ENCODE measurements around the gene MALRD1.

MALRD1 gene

GRCh38 chr10:19654576-19654975 is 606.0 kb downstream of the MALRD1 start:
- no peak overlapping the region for H3K4me3 ChIP-seq (ENCODE audit: low read depth, low read length)
- TF ChIP-seq CTCF (IDR thresholded peaks at IDR 0.05; ENCODE audit: borderline replicate concordance, insufficient read depth, low read depth, low read length), result no peak

GRCh38 chr10:19656420-19657042 is 607.9 kb downstream of the MALRD1 start:
- no peak overlapping the region for H3K4me3 ChIP-seq (ENCODE audit: low read depth, low read length)
- TF ChIP-seq CTCF (IDR thresholded peaks at IDR 0.05; ENCODE audit: borderline replicate concordance, insufficient read depth, low read depth, low read length), result no peak

- H3K4me3 ChIP-seq (ENCODE audit: low read depth, low read length), result no peak overlapping the region
- TF ChIP-seq CTCF (IDR thresholded peaks at IDR 0.05; ENCODE audit: borderline replicate concordance, insufficient read depth, low read depth, low read length), result no peak
These were observed 609.5 kb downstream of the MALRD1 start for GRCh38 chr10:19658131-19658530.

- TF ChIP-seq CTCF (IDR thresholded peaks at IDR 0.05; ENCODE audit: borderline replicate concordance, insufficient read depth, low read depth, low read length), result no peak
These were observed 610.1 kb downstream of the MALRD1 start for GRCh38 chr10:19658622-19659233.

GRCh38 chr10:19659920-19660655 is 611.5 kb downstream of the MALRD1 start:
- no peak overlapping the region for H3K4me3 ChIP-seq (ENCODE audit: low read depth, low read length)
- TF ChIP-seq CTCF (IDR thresholded peaks at IDR 0.05; ENCODE audit: borderline replicate concordance, insufficient read depth, low read depth, low read length), result no peak

More at GRCh38 chr10:19658622-19659233, 610.1 kb downstream of the MALRD1 start:
- H3K4me3 ChIP-seq (ENCODE audit: low read depth, low read length), result no peak overlapping the region

GRCh38 chr10:19663344-19663743 is 614.7 kb downstream of the MALRD1 start:
- no peak overlapping the region for H3K4me3 ChIP-seq (ENCODE audit: low read depth, low read length)
- TF ChIP-seq CTCF (IDR thresholded peaks at IDR 0.05; ENCODE audit: borderline replicate concordance, insufficient read depth, low read depth, low read length), result no peak
